Loucy (cell line): ENCODE results near the gene NTF4.

Experiments used
- H2AFZ ChIP-seq: fragments of 200-600 bp; sonication (generic); 2 replicates; pipeline ENCODE4 v1.6.0; 2016; ENCODE audit warnings: antibody characterized with exemption, mild to moderate bottlenecking, low read length, moderate library complexity
- H3F3A ChIP-seq: fragments of 200-600 bp; 2 replicates; pipeline ENCODE4 v1.6.0; 2016; ENCODE audit warnings: antibody characterized with exemption, low read depth, mild to moderate bottlenecking
- H3K27me3 ChIP-seq: fragments of 200-600 bp; sonication (generic); 2 replicates; pipeline ENCODE4 v1.6.1; 2014; ENCODE audit warnings: low read length, mild to moderate bottlenecking; ENCODE audit not compliant: insufficient read depth, poor library complexity, severe bottlenecking
- H3K36me3 ChIP-seq: fragments of 200-600 bp; sonication (generic); 2 replicates; pipeline ENCODE4 v1.6.1; 2016; ENCODE audit warnings: low read length; ENCODE audit not compliant: insufficient read depth
- H3K4me1 ChIP-seq: fragments of 200-600 bp; sonication (generic); 2 replicates; pipeline ENCODE4 v1.5.1; 2014; ENCODE audit warnings: low read length, mild to moderate bottlenecking; ENCODE audit not compliant: insufficient read depth, poor library complexity, severe bottlenecking
- H3K4me2 ChIP-seq: fragments of 200-600 bp; sonication (generic); 2 replicates; pipeline ENCODE4 v1.6.0; 2014; ENCODE audit warnings: antibody characterized with exemption, low read length, low read depth, mild to moderate bottlenecking; ENCODE audit not compliant: poor library complexity, severe bottlenecking
- H3K4me3 ChIP-seq: fragments of 200-600 bp; sonication (generic); 2 replicates; pipeline ENCODE4 v1.5.1; 2014; ENCODE audit warnings: low read length, mild to moderate bottlenecking, mixed read lengths; ENCODE audit not compliant: poor library complexity, severe bottlenecking
- H3K79me2 ChIP-seq: fragments of 200-600 bp; sonication (generic); 2 replicates; pipeline ENCODE4 v1.6.1; 2014; ENCODE audit warnings: low read length; ENCODE audit not compliant: insufficient read depth
- H3K9ac ChIP-seq: fragments of 200-600 bp; sonication (generic); 2 replicates; pipeline ENCODE4 v1.6.0; 2014; ENCODE audit warnings: mild to moderate bottlenecking, low read depth, low read length, moderate library complexity; ENCODE audit not compliant: poor library complexity, severe bottlenecking
- H3K9me2 ChIP-seq: fragments of 200-600 bp; sonication (generic); replicated peaks from 2 replicates; pipeline ENCODE4 v1.6.1; 2016; ENCODE audit warnings: low read depth, low read length, mixed read lengths
- H3K9me3 ChIP-seq: fragments of 200-600 bp; sonication (generic); 2 replicates; pipeline ENCODE4 v1.6.1; 2014; ENCODE audit warnings: mild to moderate bottlenecking, antibody characterized with exemption, low read length, low read depth; ENCODE audit not compliant: insufficient read depth
- H4K20me1 ChIP-seq: fragments of 200-600 bp; sonication (generic); 2 replicates; pipeline ENCODE4 v1.6.0; 2014; ENCODE audit warnings: antibody characterized with exemption, low read length, mild to moderate bottlenecking; ENCODE audit not compliant: insufficient read depth, poor library complexity, severe bottlenecking
- CTCF ChIP-seq: fragments of 200-600 bp; sonication (generic); conservative IDR thresholded peaks from 2 replicates; pipeline ENCODE4 v1.5.1; 2014; ENCODE audit warnings: mild to moderate bottlenecking, antibody characterized with exemption, low read length
- EZH2phosphoT487 ChIP-seq: fragments of 200-600 bp; IDR thresholded peaks from 2 replicates; pipeline ENCODE4 v1.6.1; 2018; ENCODE audit warnings: antibody characterized with exemption, mild to moderate bottlenecking, moderate library complexity, borderline replicate concordance

The NTF4 gene

GRCh38 chr19:49107625-49108459, 43.2 kb upstream of the NTF4 start:
- H2AFZ ChIP-seq = no peak overlapping the region
- H3K4me2 ChIP-seq = no peak overlapping the region
- TF ChIP-seq CTCF (no peak), EZH2phosphoT487 (no peak)
- H3K27me3 ChIP-seq = no peaks in the 10 kb centered on the region
- H3F3A ChIP-seq = peaks cover 12% of the 10 kb centered on the region; the same call in 1 of the 2 replicates
- H4K20me1 ChIP-seq = peaks cover 22% of the 10 kb centered on the region
- no peaks in the 10 kb centered on the region for H3K9me3 ChIP-seq
- no peak overlapping the region for H3K9ac ChIP-seq
- H3K36me3 ChIP-seq = peaks cover 70% of the 10 kb centered on the region; the same call in 1 of the 2 replicates
- no peak overlapping the region for H3K4me3 ChIP-seq
- no peaks in the 10 kb centered on the region for H3K4me1 ChIP-seq
- H3K79me2 ChIP-seq = peaks cover 3% of the 10 kb centered on the region; the same call in 1 of the 2 replicates
- no peaks in the 10 kb centered on the region for H3K9me2 ChIP-seq

DNA sequence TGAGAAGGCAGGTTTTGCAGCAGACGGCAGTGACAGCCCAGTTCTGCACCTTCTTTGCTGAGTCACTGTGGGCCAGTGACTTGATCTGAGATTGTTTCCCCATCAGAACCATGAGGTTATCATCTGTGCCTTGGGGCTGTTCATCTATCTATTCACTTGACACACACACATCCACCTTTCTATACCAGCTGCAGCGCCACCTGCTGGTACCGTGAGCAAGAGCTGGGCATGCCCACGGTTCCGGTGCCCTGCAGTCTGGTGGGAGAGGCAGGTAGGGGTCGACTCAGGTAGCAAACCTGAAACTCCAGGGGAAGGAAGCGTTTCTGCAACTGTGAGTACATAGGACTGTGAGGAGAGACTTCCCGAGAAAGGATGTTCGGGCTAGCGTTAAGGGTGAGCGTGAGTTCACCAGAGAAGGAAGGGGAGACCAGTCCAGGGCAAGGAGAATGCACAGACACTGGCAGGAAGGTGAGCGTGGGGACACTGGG, 42.1 kb upstream of the NTF4 start:
- Histone ChIP-seq H3F3A (peaks cover 12% of the 10 kb centered on the region; the same call in 1 of the 2 replicates), H4K20me1 (peaks cover 27% of the 10 kb centered on the region), H3K9me2 (no peaks in the 10 kb centered on the region), H3K4me1 (no peaks in the 10 kb centered on the region), H3K27me3 (no peaks in the 10 kb centered on the region), H3K79me2 (peaks cover 3% of the 10 kb centered on the region; the same call in 1 of the 2 replicates), H3K4me3 (no peak overlapping the region), H3K36me3 (peaks cover 79% of the 10 kb centered on the region; the same call in 1 of the 2 replicates), H3K4me2 (no peak overlapping the region), H2AFZ (no peak overlapping the region), H3K9me3 (no peaks in the 10 kb centered on the region), H3K9ac (no peak overlapping the region)
- no peak for TF ChIP-seq EZH2phosphoT487
- TF ChIP-seq CTCF = peak; percentile 95

DNA sequence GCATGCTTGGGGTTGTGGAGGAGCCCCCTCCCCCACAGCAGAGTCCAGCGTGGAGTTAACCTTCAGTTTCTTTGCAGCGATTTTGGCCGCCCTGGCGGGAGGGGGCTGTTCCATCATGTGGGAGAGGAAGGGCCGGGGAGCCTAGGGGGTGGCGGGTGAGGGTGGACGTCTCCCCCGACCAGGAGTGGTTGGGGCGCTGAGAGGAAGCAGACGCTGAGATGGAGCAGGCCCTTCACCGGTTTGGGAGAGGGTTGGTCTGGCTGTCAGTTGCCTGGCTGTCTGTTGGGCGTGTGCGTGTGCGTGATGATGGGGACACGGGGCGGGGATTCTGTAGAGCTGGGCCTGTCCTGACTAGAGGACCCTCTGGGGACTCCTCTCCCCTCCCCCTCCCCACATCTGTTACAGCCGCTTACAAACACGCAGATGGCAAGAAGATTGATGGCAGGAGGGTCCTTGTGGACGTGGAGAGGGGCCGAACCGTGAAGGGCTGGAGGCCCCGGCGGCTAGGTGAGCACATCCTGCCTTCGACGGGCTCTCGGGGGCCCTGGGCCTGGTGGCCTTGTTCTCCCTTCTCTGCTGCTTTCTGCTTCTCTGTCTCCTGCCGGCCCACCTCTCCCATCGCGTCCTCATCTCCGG, 39.7 kb upstream of the NTF4 start:
- Histone ChIP-seq H3K9ac (no peak overlapping the region), H3K79me2 (peaks cover 13% of the 10 kb centered on the region; the same call in 1 of the 2 replicates), H3K4me1 (no peaks in the 10 kb centered on the region)

More for the DNA sequence above, 39.7 kb upstream of the NTF4 start:
- Histone ChIP-seq H3K4me2 (no peak overlapping the region), H3K27me3 (no peaks in the 10 kb centered on the region), H3K36me3 (peaks cover 94% of the 10 kb centered on the region; the same call in 1 of the 2 replicates), H3K4me3 (no peak overlapping the region), H3F3A (peaks cover 5% of the 10 kb centered on the region; the same call in 1 of the 2 replicates), H3K9me2 (no peaks in the 10 kb centered on the region), H4K20me1 (peaks cover 40% of the 10 kb centered on the region), H3K9me3 (no peaks in the 10 kb centered on the region), H2AFZ (no peak overlapping the region)
- TF ChIP-seq EZH2phosphoT487 (no peak), CTCF (no peak)
